GM13976 (cell line): ENCODE measurements around the gene BTN2A1.
A peak's percentile ranks its signal among the peaks of the same experiment; 100 is the strongest.

Source experiments
- DNase-seq: peaks from one replicate; pipeline ENCODE4 v3.0.0; 2012; ENCODE audit warnings: low spot score
- CTCF ChIP-seq: IDR thresholded peaks from 2 replicates; pipeline ENCODE4 v1.5.1; 2012; ENCODE audit warnings: borderline replicate concordance, mild to moderate bottlenecking; ENCODE audit not compliant: insufficient read depth; ENCODE audit errors: extremely low read depth, missing control alignments, control extremely low read depth
- in situ Hi-C: fragments of 300-500 bp; cut with MboI; formaldehyde crosslinking; loops from one replicate; pipeline ENCODE4 v1.12.0; 2022; ENCODE audit warnings: low sequenced_read_pairs, mixed read lengths, inconsistent platforms; ENCODE audit not compliant: unreplicated experiment

The BTN2A1 gene

GRCh38 chr6:26470643-26471042, 12.9 kb downstream of the BTN2A1 start:
- DNase-seq = no peak
- in situ Hi-C loops = no loop called here
- TF ChIP-seq CTCF = no peak

- no peak for DNase-seq
- TF ChIP-seq CTCF = no peak
- in situ Hi-C loops = no loop called here
Measured at GRCh38 chr6:26471970-26472369, 14.2 kb downstream of the BTN2A1 start.

GRCh38 chr6:26472549-26473290, 15.0 kb downstream of the BTN2A1 start:
- in situ Hi-C loops = no loop called here
- TF ChIP-seq CTCF = no peak
- no peak for DNase-seq

- TF ChIP-seq CTCF = no peak
- DNase-seq = no peak
- in situ Hi-C loops = no loop called here
Measured at GRCh38 chr6:26473429-26473757, 15.6 kb downstream of the BTN2A1 start.

GRCh38 chr6:26473758-26474438, 16.1 kb downstream of the BTN2A1 start:
- peak; percentile 79 for DNase-seq
- in situ Hi-C loops = no loop called here
- TF ChIP-seq CTCF = no peak

DNA sequence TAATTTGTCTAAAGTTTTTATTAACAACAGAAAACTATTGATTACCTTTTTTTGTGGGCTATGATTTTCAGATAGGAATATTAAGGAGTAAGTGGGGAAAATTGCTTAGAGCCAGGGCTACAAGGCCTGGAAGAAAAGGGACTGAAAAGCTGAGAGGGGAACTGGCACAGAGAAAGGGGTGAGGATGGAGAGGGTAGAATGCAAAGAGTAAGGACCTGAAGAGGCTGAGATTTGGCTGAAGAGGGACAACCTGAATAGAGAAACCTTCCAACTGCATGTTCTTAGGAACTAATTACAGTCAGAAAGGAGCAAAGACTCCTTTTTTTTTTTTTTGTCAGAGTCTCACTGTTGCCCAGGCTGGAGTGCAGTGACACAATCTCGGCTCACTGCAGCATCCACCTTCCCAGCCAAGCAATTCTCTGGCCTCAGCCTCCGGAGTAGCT, 16.7 kb downstream of the BTN2A1 start:
- DNase-seq = no peak
- in situ Hi-C loops = no loop called here
- no peak for TF ChIP-seq CTCF
